Stimulated activated effector memory CD8-positive, alpha-beta T cell treated with anti-CD3 and anti-CD28 coated beads, Interleukin-12 subunit alpha, Interleukin-12 subunit beta, amount 100 ng/mL, for 72 hours (primary cell): ENCODE data around the gene LARP4B.

Experiments used
- ATAC-seq: fragments of 150-1000 bp; cut with Tn5 transposase; 2 replicates; pipeline ENCODE4 v1.10.0; 2021
- DNase-seq, 2 donors: peaks; one replicate each; pipeline ENCODE4 v3.0.0; 2021 to 2022; ENCODE audit warnings: low spot score in 2 of 2
- H3K27ac Mint-ChIP-seq: one replicate; pipeline ENCODE4 v1.8.0; 2022; ENCODE audit warnings: mild to moderate bottlenecking, mixed read lengths
- H3K36me3 Mint-ChIP-seq: one replicate; pipeline ENCODE4 v1.8.0; 2022; ENCODE audit warnings: mild to moderate bottlenecking, mixed read lengths
- H3K4me1 Mint-ChIP-seq: one replicate; pipeline ENCODE4 v1.8.0; 2022; ENCODE audit warnings: mixed read lengths
- H3K4me3 Mint-ChIP-seq: one replicate; pipeline ENCODE4 v1.8.0; 2022; ENCODE audit warnings: mild to moderate bottlenecking, mixed read lengths
- H3K9me3 Mint-ChIP-seq: one replicate; pipeline ENCODE4 v1.8.0; 2022; ENCODE audit warnings: mixed read lengths

The LARP4B gene

GRCh38 chr10:870564-871166 is 60.8 kb downstream of the LARP4B start:
- H3K27ac Mint-ChIP-seq: peak overlapping the region; percentile 82
- DNase-seq (no peak), ATAC-seq (peak; percentile 68)
- H3K9me3 Mint-ChIP-seq: no peaks in the 10 kb centered on the region
- H3K36me3 Mint-ChIP-seq: peaks cover 76% of the 10 kb centered on the region
- H3K4me1 Mint-ChIP-seq: peaks cover 66% of the 10 kb centered on the region
- H3K4me3 Mint-ChIP-seq: no peak overlapping the region

- no peak for ATAC-seq
- Mint-ChIP-seq H3K36me3 (peaks cover 77% of the 10 kb centered on the region), H3K9me3 (no peaks in the 10 kb centered on the region), H3K4me1 (peaks cover 68% of the 10 kb centered on the region), H3K4me3 (no peak overlapping the region), H3K27ac (peak overlapping the region; percentile 79)
- DNase-seq: no peak
Measured at GRCh38 chr10:869171-869570, 62.3 kb downstream of the LARP4B start.

GRCh38 chr10:867807-868206 is 63.7 kb downstream of the LARP4B start:
- Mint-ChIP-seq H3K4me3 (no peak overlapping the region), H3K36me3 (peaks cover 77% of the 10 kb centered on the region), H3K27ac (no peak overlapping the region), H3K9me3 (no peaks in the 10 kb centered on the region), H3K4me1 (peaks cover 60% of the 10 kb centered on the region)
- DNase-seq: no peak
- ATAC-seq: no peak

- no peak for DNase-seq
- peak overlapping the region; percentile 76 for H3K27ac Mint-ChIP-seq
- no peaks in the 10 kb centered on the region for H3K9me3 Mint-ChIP-seq
- H3K36me3 Mint-ChIP-seq: peaks cover 82% of the 10 kb centered on the region
- no peak overlapping the region for H3K4me3 Mint-ChIP-seq
- H3K4me1 Mint-ChIP-seq: peaks cover 47% of the 10 kb centered on the region
- ATAC-seq: no peak
Measured at GRCh38 chr10:866577-866941, 64.9 kb downstream of the LARP4B start.

GRCh38 chr10:865924-866576 is 65.5 kb downstream of the LARP4B start:
- no peak overlapping the region for H3K4me3 Mint-ChIP-seq
- ATAC-seq (no peak), DNase-seq (no peak)
- H3K4me1 Mint-ChIP-seq: peaks cover 42% of the 10 kb centered on the region
- H3K27ac Mint-ChIP-seq: peak overlapping the region; percentile 76
- H3K36me3 Mint-ChIP-seq: peaks cover 82% of the 10 kb centered on the region
- no peaks in the 10 kb centered on the region for H3K9me3 Mint-ChIP-seq

GRCh38 chr10:865257-865656 is 66.2 kb downstream of the LARP4B start:
- Mint-ChIP-seq H3K4me3 (no peak overlapping the region), H3K4me1 (peaks cover 34% of the 10 kb centered on the region), H3K27ac (peak overlapping the region; percentile 76), H3K36me3 (peaks cover 82% of the 10 kb centered on the region), H3K9me3 (no peaks in the 10 kb centered on the region)
- no peak for DNase-seq
- ATAC-seq: no peak

- ATAC-seq: no peak
- Mint-ChIP-seq H3K36me3 (peaks cover 86% of the 10 kb centered on the region), H3K4me1 (peaks cover 17% of the 10 kb centered on the region), H3K27ac (no peak overlapping the region), H3K4me3 (no peak overlapping the region), H3K9me3 (no peaks in the 10 kb centered on the region)
- no peak for DNase-seq
Measured at GRCh38 chr10:860519-860918, 71.0 kb downstream of the LARP4B start.

GRCh38 chr10:856416-857157 is 74.9 kb downstream of the LARP4B start:
- peaks cover 23% of the 10 kb centered on the region for H3K4me1 Mint-ChIP-seq
- peak overlapping the region; percentile 58 for H3K27ac Mint-ChIP-seq
- no peak for ATAC-seq
- no peaks in the 10 kb centered on the region for H3K9me3 Mint-ChIP-seq
- no peak for DNase-seq
- peaks cover 91% of the 10 kb centered on the region for H3K36me3 Mint-ChIP-seq
- no peak overlapping the region for H3K4me3 Mint-ChIP-seq

GRCh38 chr10:855671-856070 is 75.8 kb downstream of the LARP4B start:
- peaks cover 3% of the 10 kb centered on the region for H3K9me3 Mint-ChIP-seq
- no peak for ATAC-seq
- H3K36me3 Mint-ChIP-seq: peaks cover 91% of the 10 kb centered on the region
- H3K27ac Mint-ChIP-seq: no peak overlapping the region
- no peak overlapping the region for H3K4me3 Mint-ChIP-seq
- H3K4me1 Mint-ChIP-seq: peaks cover 26% of the 10 kb centered on the region
- no peak for DNase-seq

GRCh38 chr10:855079-855478 is 76.4 kb downstream of the LARP4B start:
- ATAC-seq (no peak), DNase-seq (no peak)
- Mint-ChIP-seq H3K27ac (no peak overlapping the region), H3K36me3 (peaks cover 91% of the 10 kb centered on the region), H3K4me3 (no peak overlapping the region), H3K4me1 (peaks cover 28% of the 10 kb centered on the region), H3K9me3 (peaks cover 3% of the 10 kb centered on the region)

GRCh38 chr10:853017-853416 is 78.5 kb downstream of the LARP4B start:
- Mint-ChIP-seq H3K27ac (no peak overlapping the region), H3K36me3 (peaks cover 85% of the 10 kb centered on the region), H3K4me1 (peaks cover 38% of the 10 kb centered on the region), H3K4me3 (no peak overlapping the region), H3K9me3 (peaks cover 3% of the 10 kb centered on the region)
- DNase-seq: no peak
- no peak for ATAC-seq

GRCh38 chr10:852386-852785 is 79.1 kb downstream of the LARP4B start:
- Mint-ChIP-seq H3K4me1 (peaks cover 44% of the 10 kb centered on the region), H3K9me3 (peaks cover 3% of the 10 kb centered on the region), H3K27ac (peak overlapping the region; percentile 54), H3K36me3 (peaks cover 87% of the 10 kb centered on the region), H3K4me3 (no peak overlapping the region)
- ATAC-seq (no peak), DNase-seq (no peak)

- ATAC-seq (no peak), DNase-seq (no peak)
- peaks cover 3% of the 10 kb centered on the region for H3K9me3 Mint-ChIP-seq
- H3K36me3 Mint-ChIP-seq: peaks cover 87% of the 10 kb centered on the region
- no peak overlapping the region for H3K4me3 Mint-ChIP-seq
- H3K4me1 Mint-ChIP-seq: peaks cover 44% of the 10 kb centered on the region
- H3K27ac Mint-ChIP-seq: peak overlapping the region; percentile 54
Measured at GRCh38 chr10:851901-852300, 79.6 kb downstream of the LARP4B start.

- H3K27ac Mint-ChIP-seq: no peak overlapping the region
- peaks cover 60% of the 10 kb centered on the region for H3K4me1 Mint-ChIP-seq
- ATAC-seq (no peak), DNase-seq (no peak)
- H3K4me3 Mint-ChIP-seq: no peak overlapping the region
- H3K9me3 Mint-ChIP-seq: peaks cover 3% of the 10 kb centered on the region
- peaks cover 82% of the 10 kb centered on the region for H3K36me3 Mint-ChIP-seq
Measured at GRCh38 chr10:850093-850492, 81.4 kb downstream of the LARP4B start.

GRCh38 chr10:847868-848267 is 83.6 kb downstream of the LARP4B start:
- Mint-ChIP-seq H3K9me3 (peaks cover 3% of the 10 kb centered on the region), H3K36me3 (peaks cover 83% of the 10 kb centered on the region), H3K27ac (peak overlapping the region; percentile 75), H3K4me3 (no peak overlapping the region), H3K4me1 (peaks cover 60% of the 10 kb centered on the region)
- DNase-seq (no peak), ATAC-seq (no peak)
